HepG2 (cell line): ENCODE results near the gene CKAP5. TPM values are rescaled to one million over a fixed set of nuclear protein-coding genes. Genes with fewer than 3 reads are reported as not detected.
A peak's percentile ranks its signal among the peaks of the same experiment; 100 is the strongest.

Experiments used
- BHLHE40 ChIP-seq: IDR thresholded peaks from 2 replicates; pipeline ENCODE4 v1.6.1; 2011; ENCODE audit warnings: low read length, improper control_type of control experiment
- HDAC6 ChIP-seq: fragments of 200-600 bp; sonication (generic); IDR thresholded peaks from 2 replicates; pipeline ENCODE4 v1.7.0; 2017; ENCODE audit warnings: mild to moderate bottlenecking, antibody characterized with exemption, low read length, low read depth
- KMT2A ChIP-seq: sonication (generic); formaldehyde crosslinking; IDR thresholded peaks from 2 replicates; pipeline ENCODE4 v1.4.0; 2020; ENCODE audit warnings: missing genetic modification reagents
- NRL ChIP-seq: sonication (generic); formaldehyde crosslinking; IDR thresholded peaks from 2 replicates; pipeline ENCODE4 v1.5.0; 2020; ENCODE audit warnings: missing genetic modification reagents, mild to moderate bottlenecking, moderate library complexity, borderline replicate concordance
- PRMT3 ChIP-seq: sonication (generic); formaldehyde crosslinking; IDR thresholded peaks from 2 replicates; pipeline ENCODE4 v1.8.1; 2022; ENCODE audit warnings: low read depth, mild to moderate bottlenecking, moderate library complexity, missing genetic modification reagents, borderline replicate concordance
- ZNF331 ChIP-seq: sonication (generic); formaldehyde crosslinking; IDR thresholded peaks from 2 replicates; pipeline ENCODE4 v1.4.0; 2020; ENCODE audit warnings: missing genetic modification reagents
- ZNF350 ChIP-seq: sonication (generic); formaldehyde crosslinking; IDR thresholded peaks from 2 replicates; pipeline ENCODE4 v1.4.0; 2020; ENCODE audit warnings: mild to moderate bottlenecking, low read depth, missing genetic modification reagents, borderline replicate concordance
- ZNF543 ChIP-seq: sonication (generic); formaldehyde crosslinking; IDR thresholded peaks from 2 replicates; pipeline ENCODE4 v1.4.0; 2020; ENCODE audit warnings: mild to moderate bottlenecking, missing genetic modification reagents
- ZNF850 ChIP-seq: sonication (generic); formaldehyde crosslinking; conservative IDR thresholded peaks from 2 replicates; pipeline ENCODE4 v1.9.0; 2021; ENCODE audit warnings: mild to moderate bottlenecking, missing genetic modification reagents
- polyA plus RNA-seq, 8 experiments: library from polyadenylated mRNA; depleted of rRNA in 3 of 8; stranded (reverse) in 7 of 8; unstranded in 1 of 8; fragments of >200 nt; fragmentation: Illumina TruSeq in 4 of 8; extraction: Trizol in 4 of 8; gene quantifications; 2 replicates each; pipeline versions ENCODE4 v1.2.1 to v1.2.3, GENCODE V29; 2011 to 2016; ENCODE audit warnings: low read depth in 4 of 8, missing spikeins in 1 of 8, mixed read lengths in 1 of 8; ENCODE audit not compliant: insufficient read depth in 1 of 8
- total RNA-seq, 5 experiments: library from RNA; depleted of rRNA; stranded (reverse); fragments of >200 nt; fragmentation: Illumina TruSeq; extraction: Trizol; gene quantifications; 2 replicates each; pipeline ENCODE4 v1.2.3, GENCODE V29; 2016; ENCODE audit warnings: low read depth in 1 of 5
- TF ChIP-seq, protein P1 (sequence below): sonication (generic); formaldehyde crosslinking; IDR thresholded peaks from 2 replicates; pipeline ENCODE4 v1.4.0; 2020; ENCODE audit warnings: missing genetic modification reagents
- TF ChIP-seq, protein P2 (sequence below): sonication (generic); formaldehyde crosslinking; IDR thresholded peaks from 2 replicates; pipeline ENCODE4 v1.4.0; 2020; ENCODE audit warnings: missing genetic modification reagents, borderline replicate concordance
- TF ChIP-seq, protein P3 (sequence below): sonication (generic); formaldehyde crosslinking; conservative IDR thresholded peaks from 2 replicates; pipeline ENCODE4 v1.8.1; 2023; ENCODE audit warnings: missing genetic modification reagents
- TF ChIP-seq, protein P4 (sequence below): IDR thresholded peaks from 2 replicates; pipeline ENCODE4 v1.6.1; 2018; ENCODE audit warnings: missing genetic modification reagents, mild to moderate bottlenecking, missing compliant biosample characterization
- TF ChIP-seq, protein P5 (sequence below): sonication (generic); formaldehyde crosslinking; IDR thresholded peaks from 2 replicates; pipeline ENCODE4 v1.9.0; 2022; ENCODE audit warnings: missing genetic modification reagents, mild to moderate bottlenecking, borderline replicate concordance

CKAP5 gene
- total and polyA plus RNA-seq, 2 of the 13 experiments (the other 11 are each of a cell fraction or from before 2014, with no cell fraction given): 79.2 to 103 TPM

DNA sequence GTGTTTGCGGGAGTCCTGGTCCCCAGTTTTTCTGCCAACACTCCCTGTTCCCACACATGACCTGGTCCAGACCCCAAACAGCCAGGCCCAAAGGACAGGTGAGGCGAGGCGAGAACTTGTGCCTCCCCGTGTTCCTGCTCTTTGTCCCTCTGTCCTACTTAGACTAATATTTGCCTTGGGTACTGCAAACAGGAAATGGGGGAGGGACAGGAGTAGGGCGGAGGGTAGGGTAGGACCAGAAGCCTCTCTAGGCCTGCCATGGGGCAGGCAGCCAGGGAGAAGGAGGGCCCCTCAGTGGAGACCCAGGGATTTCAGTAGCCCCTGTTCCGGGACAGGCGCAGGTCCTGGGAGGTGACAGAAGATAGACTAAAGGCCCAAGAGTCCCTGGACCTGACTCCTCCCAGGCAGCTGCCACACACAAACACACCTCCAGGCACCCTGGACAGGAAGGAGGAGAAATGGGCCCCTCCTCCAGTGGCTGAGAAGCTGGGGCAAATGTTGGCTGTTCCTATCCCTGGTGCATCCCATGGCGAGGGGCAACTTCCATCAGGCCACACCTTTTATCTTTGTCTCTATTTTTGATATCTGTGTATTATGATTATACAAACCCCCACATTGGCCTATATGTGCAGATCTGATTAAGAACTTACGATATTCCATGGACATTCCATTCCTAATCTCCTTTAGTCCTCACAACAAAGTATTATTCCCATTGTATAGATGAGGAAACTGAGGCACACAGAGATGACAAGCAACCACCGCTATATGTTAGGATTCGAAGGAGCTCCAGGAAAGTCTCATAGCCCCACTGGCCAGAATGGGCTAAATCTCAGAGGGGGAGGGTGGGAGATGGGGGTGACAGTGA lies 127.7 kb downstream of the CKAP5 start (continued):
- TF ChIP-seq, protein P1, sequence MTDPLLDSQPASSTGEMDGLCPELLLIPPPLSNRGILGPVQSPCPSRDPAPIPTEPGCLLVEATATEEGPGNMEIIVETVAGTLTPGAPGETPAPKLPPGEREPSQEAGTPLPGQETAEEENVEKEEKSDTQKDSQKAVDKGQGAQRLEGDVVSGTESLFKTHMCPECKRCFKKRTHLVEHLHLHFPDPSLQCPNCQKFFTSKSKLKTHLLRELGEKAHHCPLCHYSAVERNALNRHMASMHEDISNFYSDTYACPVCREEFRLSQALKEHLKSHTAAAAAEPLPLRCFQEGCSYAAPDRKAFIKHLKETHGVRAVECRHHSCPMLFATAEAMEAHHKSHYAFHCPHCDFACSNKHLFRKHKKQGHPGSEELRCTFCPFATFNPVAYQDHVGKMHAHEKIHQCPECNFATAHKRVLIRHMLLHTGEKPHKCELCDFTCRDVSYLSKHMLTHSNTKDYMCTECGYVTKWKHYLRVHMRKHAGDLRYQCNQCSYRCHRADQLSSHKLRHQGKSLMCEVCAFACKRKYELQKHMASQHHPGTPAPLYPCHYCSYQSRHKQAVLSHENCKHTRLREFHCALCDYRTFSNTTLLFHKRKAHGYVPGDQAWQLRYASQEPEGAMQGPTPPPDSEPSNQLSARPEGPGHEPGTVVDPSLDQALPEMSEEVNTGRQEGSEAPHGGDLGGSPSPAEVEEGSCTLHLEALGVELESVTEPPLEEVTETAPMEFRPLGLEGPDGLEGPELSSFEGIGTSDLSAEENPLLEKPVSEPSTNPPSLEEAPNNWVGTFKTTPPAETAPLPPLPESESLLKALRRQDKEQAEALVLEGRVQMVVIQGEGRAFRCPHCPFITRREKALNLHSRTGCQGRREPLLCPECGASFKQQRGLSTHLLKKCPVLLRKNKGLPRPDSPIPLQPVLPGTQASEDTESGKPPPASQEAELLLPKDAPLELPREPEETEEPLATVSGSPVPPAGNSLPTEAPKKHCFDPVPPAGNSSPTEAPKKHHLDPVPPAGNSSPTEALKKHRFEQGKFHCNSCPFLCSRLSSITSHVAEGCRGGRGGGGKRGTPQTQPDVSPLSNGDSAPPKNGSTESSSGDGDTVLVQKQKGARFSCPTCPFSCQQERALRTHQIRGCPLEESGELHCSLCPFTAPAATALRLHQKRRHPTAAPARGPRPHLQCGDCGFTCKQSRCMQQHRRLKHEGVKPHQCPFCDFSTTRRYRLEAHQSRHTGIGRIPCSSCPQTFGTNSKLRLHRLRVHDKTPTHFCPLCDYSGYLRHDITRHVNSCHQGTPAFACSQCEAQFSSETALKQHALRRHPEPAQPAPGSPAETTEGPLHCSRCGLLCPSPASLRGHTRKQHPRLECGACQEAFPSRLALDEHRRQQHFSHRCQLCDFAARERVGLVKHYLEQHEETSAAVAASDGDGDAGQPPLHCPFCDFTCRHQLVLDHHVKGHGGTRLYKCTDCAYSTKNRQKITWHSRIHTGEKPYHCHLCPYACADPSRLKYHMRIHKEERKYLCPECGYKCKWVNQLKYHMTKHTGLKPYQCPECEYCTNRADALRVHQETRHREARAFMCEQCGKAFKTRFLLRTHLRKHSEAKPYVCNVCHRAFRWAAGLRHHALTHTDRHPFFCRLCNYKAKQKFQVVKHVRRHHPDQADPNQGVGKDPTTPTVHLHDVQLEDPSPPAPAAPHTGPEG (CRISPR knock-in tag): 0 out of 2 replicates have a peak, but pooled peaks have one; percentile 25
- TF ChIP-seq BHLHE40: peak; percentile 30; the same call in 1 of the 2 replicates
- TF ChIP-seq ZNF350: peak; percentile 84
- TF ChIP-seq ZNF850: 0 out of 2 replicates have a peak, but pooled peaks have one; percentile 46
- TF ChIP-seq, protein P2, sequence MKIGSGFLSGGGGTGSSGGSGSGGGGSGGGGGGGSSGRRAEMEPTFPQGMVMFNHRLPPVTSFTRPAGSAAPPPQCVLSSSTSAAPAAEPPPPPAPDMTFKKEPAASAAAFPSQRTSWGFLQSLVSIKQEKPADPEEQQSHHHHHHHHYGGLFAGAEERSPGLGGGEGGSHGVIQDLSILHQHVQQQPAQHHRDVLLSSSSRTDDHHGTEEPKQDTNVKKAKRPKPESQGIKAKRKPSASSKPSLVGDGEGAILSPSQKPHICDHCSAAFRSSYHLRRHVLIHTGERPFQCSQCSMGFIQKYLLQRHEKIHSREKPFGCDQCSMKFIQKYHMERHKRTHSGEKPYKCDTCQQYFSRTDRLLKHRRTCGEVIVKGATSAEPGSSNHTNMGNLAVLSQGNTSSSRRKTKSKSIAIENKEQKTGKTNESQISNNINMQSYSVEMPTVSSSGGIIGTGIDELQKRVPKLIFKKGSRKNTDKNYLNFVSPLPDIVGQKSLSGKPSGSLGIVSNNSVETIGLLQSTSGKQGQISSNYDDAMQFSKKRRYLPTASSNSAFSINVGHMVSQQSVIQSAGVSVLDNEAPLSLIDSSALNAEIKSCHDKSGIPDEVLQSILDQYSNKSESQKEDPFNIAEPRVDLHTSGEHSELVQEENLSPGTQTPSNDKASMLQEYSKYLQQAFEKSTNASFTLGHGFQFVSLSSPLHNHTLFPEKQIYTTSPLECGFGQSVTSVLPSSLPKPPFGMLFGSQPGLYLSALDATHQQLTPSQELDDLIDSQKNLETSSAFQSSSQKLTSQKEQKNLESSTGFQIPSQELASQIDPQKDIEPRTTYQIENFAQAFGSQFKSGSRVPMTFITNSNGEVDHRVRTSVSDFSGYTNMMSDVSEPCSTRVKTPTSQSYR: peak; percentile 99
- no peak; the same call in 1 of the 2 replicates for TF ChIP-seq NRL (CRISPR knock-in tag)
- TF ChIP-seq, protein P3, sequence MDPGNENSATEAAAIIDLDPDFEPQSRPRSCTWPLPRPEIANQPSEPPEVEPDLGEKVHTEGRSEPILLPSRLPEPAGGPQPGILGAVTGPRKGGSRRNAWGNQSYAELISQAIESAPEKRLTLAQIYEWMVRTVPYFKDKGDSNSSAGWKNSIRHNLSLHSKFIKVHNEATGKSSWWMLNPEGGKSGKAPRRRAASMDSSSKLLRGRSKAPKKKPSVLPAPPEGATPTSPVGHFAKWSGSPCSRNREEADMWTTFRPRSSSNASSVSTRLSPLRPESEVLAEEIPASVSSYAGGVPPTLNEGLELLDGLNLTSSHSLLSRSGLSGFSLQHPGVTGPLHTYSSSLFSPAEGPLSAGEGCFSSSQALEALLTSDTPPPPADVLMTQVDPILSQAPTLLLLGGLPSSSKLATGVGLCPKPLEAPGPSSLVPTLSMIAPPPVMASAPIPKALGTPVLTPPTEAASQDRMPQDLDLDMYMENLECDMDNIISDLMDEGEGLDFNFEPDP: 0 out of 2 replicates have a peak, but pooled peaks have one; percentile 87
- TF ChIP-seq, protein P4, sequence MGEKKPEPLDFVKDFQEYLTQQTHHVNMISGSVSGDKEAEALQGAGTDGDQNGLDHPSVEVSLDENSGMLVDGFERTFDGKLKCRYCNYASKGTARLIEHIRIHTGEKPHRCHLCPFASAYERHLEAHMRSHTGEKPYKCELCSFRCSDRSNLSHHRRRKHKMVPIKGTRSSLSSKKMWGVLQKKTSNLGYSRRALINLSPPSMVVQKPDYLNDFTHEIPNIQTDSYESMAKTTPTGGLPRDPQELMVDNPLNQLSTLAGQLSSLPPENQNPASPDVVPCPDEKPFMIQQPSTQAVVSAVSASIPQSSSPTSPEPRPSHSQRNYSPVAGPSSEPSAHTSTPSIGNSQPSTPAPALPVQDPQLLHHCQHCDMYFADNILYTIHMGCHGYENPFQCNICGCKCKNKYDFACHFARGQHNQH (CRISPR knock-in tag): peak; percentile 90
- TF ChIP-seq ZNF331 (CRISPR knock-in tag): peak; percentile 96
- TF ChIP-seq, protein P5, sequence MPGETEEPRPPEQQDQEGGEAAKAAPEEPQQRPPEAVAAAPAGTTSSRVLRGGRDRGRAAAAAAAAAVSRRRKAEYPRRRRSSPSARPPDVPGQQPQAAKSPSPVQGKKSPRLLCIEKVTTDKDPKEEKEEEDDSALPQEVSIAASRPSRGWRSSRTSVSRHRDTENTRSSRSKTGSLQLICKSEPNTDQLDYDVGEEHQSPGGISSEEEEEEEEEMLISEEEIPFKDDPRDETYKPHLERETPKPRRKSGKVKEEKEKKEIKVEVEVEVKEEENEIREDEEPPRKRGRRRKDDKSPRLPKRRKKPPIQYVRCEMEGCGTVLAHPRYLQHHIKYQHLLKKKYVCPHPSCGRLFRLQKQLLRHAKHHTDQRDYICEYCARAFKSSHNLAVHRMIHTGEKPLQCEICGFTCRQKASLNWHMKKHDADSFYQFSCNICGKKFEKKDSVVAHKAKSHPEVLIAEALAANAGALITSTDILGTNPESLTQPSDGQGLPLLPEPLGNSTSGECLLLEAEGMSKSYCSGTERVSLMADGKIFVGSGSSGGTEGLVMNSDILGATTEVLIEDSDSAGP (CRISPR knock-in tag): peak; percentile 85
- 0 out of 2 replicates have a peak, but pooled peaks have one; percentile 44 for TF ChIP-seq KMT2A (CRISPR knock-in tag)
- TF ChIP-seq HDAC6: no peak
- no peak for TF ChIP-seq PRMT3 (CRISPR knock-in tag)
- TF ChIP-seq ZNF543 (CRISPR knock-in tag): peak; percentile 61; the same call in 1 of the 2 replicates
